Fibroblast of lung (primary cell): Measurements from ENCODE around the gene SPARC. TPM values are rescaled to one million over a fixed set of nuclear protein-coding genes. Genes with fewer than 3 reads are reported as not detected.

Experiments
- DNase-seq, 2 donors: peaks; one replicate each; pipeline versions ENCODE4 v3.0.0 to v3.0.0-alpha.2; 2010; ENCODE audit warnings: low read depth in 2 of 2
- H2AFZ ChIP-seq: 2 replicates; pipeline ENCODE4 v1.5.1; 2012; ENCODE audit warnings: low read length, control low read depth, inconsistent platforms
- H3K27ac ChIP-seq: 2 replicates; pipeline ENCODE4 v1.5.1; 2011; ENCODE audit warnings: low read length, control low read depth; ENCODE audit not compliant: insufficient read depth
- H3K27me3 ChIP-seq: 2 replicates; pipeline ENCODE4 v1.5.1; 2011; ENCODE audit warnings: mild to moderate bottlenecking, low read length; ENCODE audit not compliant: control insufficient read depth, insufficient read depth
- H3K36me3 ChIP-seq: 2 replicates; pipeline ENCODE4 v1.5.1; 2011; ENCODE audit warnings: low read length; ENCODE audit not compliant: control insufficient read depth, insufficient read depth
- H3K4me1 ChIP-seq: 2 replicates; pipeline ENCODE4 v1.5.1; 2011; ENCODE audit warnings: low read length; ENCODE audit not compliant: control insufficient read depth, insufficient read depth; ENCODE audit errors: extremely low read depth
- H3K4me2 ChIP-seq: 2 replicates; pipeline ENCODE4 v1.5.1; 2011; ENCODE audit warnings: low read length, control low read depth; ENCODE audit not compliant: insufficient read depth; ENCODE audit errors: extremely low read depth
- H3K4me3 ChIP-seq, 4 experiments: fragments of 200-600 bp in 1 of 4; sonication (generic) in 1 of 4; replicated peaks in 1 of 4; 2 replicates each; pipeline ENCODE4 v1.5.1; 2011 to 2016; ENCODE audit warnings: low read length in 4 of 4, low read depth in 3 of 4, mild to moderate bottlenecking in 3 of 4, control low read depth in 2 of 4, inconsistent platforms in 1 of 4, mixed read lengths in 1 of 4; ENCODE audit not compliant: insufficient read depth in 1 of 4; ENCODE audit errors: control extremely low read depth in 1 of 4
- H3K79me2 ChIP-seq: 2 replicates; pipeline ENCODE4 v1.5.1; 2012; ENCODE audit warnings: mild to moderate bottlenecking, low read length, inconsistent platforms; ENCODE audit not compliant: control insufficient read depth, insufficient read depth
- H3K9ac ChIP-seq: 2 replicates; pipeline ENCODE4 v1.5.1; 2011; ENCODE audit warnings: mild to moderate bottlenecking, low read length, control low read depth; ENCODE audit not compliant: insufficient read depth
- H3K9me3 ChIP-seq: 2 replicates; pipeline ENCODE4 v1.5.1; 2012; ENCODE audit warnings: low read depth, low read length; ENCODE audit not compliant: control insufficient read depth, insufficient read depth
- H4K20me1 ChIP-seq: 2 replicates; pipeline ENCODE4 v1.5.1; 2011; ENCODE audit warnings: low read length; ENCODE audit not compliant: control insufficient read depth, insufficient read depth; ENCODE audit errors: extremely low read depth
- CTCF ChIP-seq, 2 donors: IDR thresholded peaks in 1 of 2; conservative IDR thresholded peaks in 1 of 2; 1 replicate in 1 of 2; 2 replicates in 1 of 2; pipeline ENCODE4 v1.5.1; 2011 to 2012; ENCODE audit warnings: low read length in 2 of 2, control low read depth in 1 of 2, inconsistent platforms in 1 of 2, low read depth in 1 of 2, mild to moderate bottlenecking in 1 of 2
- EZH2 ChIP-seq: IDR thresholded peaks from 2 replicates; pipeline ENCODE4 v1.5.1; 2012; ENCODE audit warnings: low read length, control low read depth, mild to moderate bottlenecking; ENCODE audit errors: missing control alignments
- polyA plus RNA-seq, 2 donors: library from polyadenylated mRNA; depleted of rRNA in 1 of 2; stranded (reverse) in 1 of 2; unstranded in 1 of 2; fragments of >200 nt; gene quantifications; 2 replicates each; pipeline ENCODE4 v1.2.1, GENCODE V29; 2011 to 2012; ENCODE audit warnings: missing spikeins in 1 of 2
- total RNA-seq: library from RNA; depleted of rRNA; stranded (reverse); fragments of >200 nt; gene quantifications from 2 replicates; pipeline ENCODE4 v1.2.1, GENCODE V29; 2014

The SPARC gene
- total and polyA plus RNA-seq, 2 donors (not counting 1 experiment from before 2014, with no cell fraction given), result 408 to 6,513 TPM

GRCh38 chr5:151697452-151697851 lies 10.7 kb upstream of the SPARC start:
- peaks cover 34% of the 10 kb centered on the region for H3K4me1 ChIP-seq
- peak overlapping the region; percentile 43 for H3K9ac ChIP-seq

GRCh38 chr5:151696470-151697061 lies 9.9 kb upstream of the SPARC start:
- Histone ChIP-seq H3K27me3 (no peaks in the 10 kb centered on the region), H3K9ac (peak overlapping the region; percentile 59), H4K20me1 (no peaks in the 10 kb centered on the region), H3K27ac (peak overlapping the region; percentile 92), H2AFZ (peak overlapping the region; percentile 9), H3K36me3 (no peaks in the 10 kb centered on the region), H3K9me3 (no peaks in the 10 kb centered on the region), H3K4me1 (peaks cover 31% of the 10 kb centered on the region), H3K4me2 (peak overlapping the region; percentile 26), H3K4me3 (peak overlapping the region in 2 of 4 experiments; percentile 19 to 37), H3K79me2 (no peaks in the 10 kb centered on the region)
- no peak for TF ChIP-seq EZH2
- no peak for TF ChIP-seq CTCF (conservative IDR thresholded peaks at IDR 0.05 in 1 of 2, IDR thresholded peaks at IDR 0.05 in 1 of 2; ENCODE audit: low read depth in 1 of 2, low read length in 2 of 2)
- DNase-seq, result peak; percentile 99 to 100

More at GRCh38 chr5:151697452-151697851, 10.7 kb upstream of the SPARC start:
- Histone ChIP-seq H4K20me1 (no peaks in the 10 kb centered on the region), H3K9me3 (no peaks in the 10 kb centered on the region), H3K4me2 (peak overlapping the region; percentile 49), H3K79me2 (no peaks in the 10 kb centered on the region), H3K27me3 (no peaks in the 10 kb centered on the region), H3K36me3 (no peaks in the 10 kb centered on the region), H2AFZ (no peak overlapping the region), H3K27ac (peak overlapping the region; percentile 92), H3K4me3 (no peak overlapping the region)
- peak in 1 of 2 donors; percentile 19 for DNase-seq
- TF ChIP-seq CTCF (conservative IDR thresholded peaks at IDR 0.05 in 1 of 2, IDR thresholded peaks at IDR 0.05 in 1 of 2; ENCODE audit: low read depth in 1 of 2, low read length in 2 of 2), result no peak
- TF ChIP-seq EZH2, result no peak

GRCh38 chr5:151695464-151695863 lies 8.7 kb upstream of the SPARC start:
- Histone ChIP-seq H3K4me3 (no peak overlapping the region), H3K27me3 (no peaks in the 10 kb centered on the region), H2AFZ (no peak overlapping the region), H3K9me3 (no peaks in the 10 kb centered on the region), H3K36me3 (no peaks in the 10 kb centered on the region), H4K20me1 (no peaks in the 10 kb centered on the region), H3K4me1 (peaks cover 27% of the 10 kb centered on the region), H3K79me2 (no peaks in the 10 kb centered on the region), H3K27ac (peak overlapping the region; percentile 92), H3K9ac (no peak overlapping the region), H3K4me2 (no peak overlapping the region)
- DNase-seq, result peak; percentile 9 to 27
- TF ChIP-seq CTCF (conservative IDR thresholded peaks at IDR 0.05 in 1 of 2, IDR thresholded peaks at IDR 0.05 in 1 of 2; ENCODE audit: low read depth in 1 of 2, low read length in 2 of 2) (no peak), EZH2 (no peak)
